Body of pancreas (tissue), 4 donors: Measurements from ENCODE around the gene AADACL4. TPM values are rescaled to one million over a fixed set of nuclear protein-coding genes. Genes with fewer than 3 reads are reported as not detected.

Experiments used
- ATAC-seq: fragments of 150-250 bp; one replicate; pipeline ENCODE4 v1.9.1; 2016
- DNase-seq, 4 donors: peaks; one replicate each; pipeline ENCODE4 v3.0.0-alpha.2; 2019
- H3K27ac ChIP-seq, 4 donors: fragments of 200-600 bp; sonication (generic); 1 replicate in 3 of 4; 2 replicates in 1 of 4; pipeline versions ENCODE4 v1.5.1 to v1.6.1; 2016 to 2019; ENCODE audit warnings: mild to moderate bottlenecking in 1 of 4, mixed read lengths in 1 of 4, moderate library complexity in 1 of 4
- H3K27me3 ChIP-seq, 2 donors: fragments of 200-600 bp; sonication (generic); one replicate each; pipeline ENCODE4 v1.6.0; 2016; ENCODE audit warnings: mild to moderate bottlenecking in 1 of 2
- H3K36me3 ChIP-seq, 2 donors: fragments of 200-600 bp; sonication (generic); replicated peaks in 1 of 2; 2 replicates each; pipeline ENCODE4 v1.5.1; 2016; ENCODE audit warnings: low read depth in 2 of 2; ENCODE audit not compliant: insufficient read depth in 1 of 2
- H3K4me1 ChIP-seq: fragments of 200-600 bp; sonication (generic); one replicate; pipeline ENCODE4 v1.6.0; 2016
- H3K4me3 ChIP-seq, 2 donors: fragments of 200-600 bp; sonication (generic); 1 replicate in 1 of 2; 2 replicates in 1 of 2; pipeline ENCODE4 v1.5.1; 2016 to 2019
- H3K9me3 ChIP-seq, 3 donors: fragments of 200-600 bp; sonication (generic); 1 replicate in 2 of 3; 2 replicates in 1 of 3; pipeline ENCODE4 v1.5.1; 2016
- POLR2A ChIP-seq, 3 donors: fragments of 450-650 bp; IDR thresholded peaks; one replicate each; pipeline ENCODE4 v1.6.1; 2016; ENCODE audit warnings: antibody characterized with exemption in 3 of 3, mild to moderate bottlenecking in 2 of 3
- WGBS, 2 donors: methylation state at CpG; one replicate each; pipeline ENCODE4 v1.1.5; 2017; 5-methylcytosine and 5-hydroxymethylcytosine counted together
- intact Hi-C: fragments of 100-400 bp; cut with DNase I; formaldehyde crosslinking; loops from one replicate; pipeline ENCODE4 v1.15.1; 2023
- total RNA-seq, 2 donors: library from RNA; depleted of rRNA; stranded (reverse); fragments of >200 nt; gene quantifications; one replicate each; pipeline ENCODE4 v1.1.0, GENCODE V29; 2016
- TF ChIP-seq, protein P1 (sequence below), 7 experiments: fragments of 450-650 bp in 4 of 7; fragments of 200-600 bp in 3 of 7; sonication (generic) in 3 of 7; IDR thresholded peaks; one replicate each; pipeline ENCODE4 v1.5.1; 2016 to 2019; ENCODE audit warnings: antibody characterized with exemption in 7 of 7

AADACL4 gene
- total RNA-seq, 2 donors from 2014 or later = not detected

- intact Hi-C loops = no loop called here
- H3K4me1 ChIP-seq = peaks cover 7% of the 10 kb centered on the region
- no peak for ATAC-seq
- no peak overlapping the region for H3K27ac ChIP-seq
- H3K27me3 ChIP-seq = no peaks in the 10 kb centered on the region
- TF ChIP-seq, protein P1, sequence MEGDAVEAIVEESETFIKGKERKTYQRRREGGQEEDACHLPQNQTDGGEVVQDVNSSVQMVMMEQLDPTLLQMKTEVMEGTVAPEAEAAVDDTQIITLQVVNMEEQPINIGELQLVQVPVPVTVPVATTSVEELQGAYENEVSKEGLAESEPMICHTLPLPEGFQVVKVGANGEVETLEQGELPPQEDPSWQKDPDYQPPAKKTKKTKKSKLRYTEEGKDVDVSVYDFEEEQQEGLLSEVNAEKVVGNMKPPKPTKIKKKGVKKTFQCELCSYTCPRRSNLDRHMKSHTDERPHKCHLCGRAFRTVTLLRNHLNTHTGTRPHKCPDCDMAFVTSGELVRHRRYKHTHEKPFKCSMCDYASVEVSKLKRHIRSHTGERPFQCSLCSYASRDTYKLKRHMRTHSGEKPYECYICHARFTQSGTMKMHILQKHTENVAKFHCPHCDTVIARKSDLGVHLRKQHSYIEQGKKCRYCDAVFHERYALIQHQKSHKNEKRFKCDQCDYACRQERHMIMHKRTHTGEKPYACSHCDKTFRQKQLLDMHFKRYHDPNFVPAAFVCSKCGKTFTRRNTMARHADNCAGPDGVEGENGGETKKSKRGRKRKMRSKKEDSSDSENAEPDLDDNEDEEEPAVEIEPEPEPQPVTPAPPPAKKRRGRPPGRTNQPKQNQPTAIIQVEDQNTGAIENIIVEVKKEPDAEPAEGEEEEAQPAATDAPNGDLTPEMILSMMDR (IDR thresholded peaks at IDR 0.05) = no peak
- TF ChIP-seq POLR2A (IDR thresholded peaks at IDR 0.05) = no peak
- no peak overlapping the region for H3K4me3 ChIP-seq
- WGBS, 2 donors = 83 to 90% methylated on average over 5 of the region's 5 CpGs
- H3K36me3 ChIP-seq = no peaks in the 10 kb centered on the region
- H3K9me3 ChIP-seq = no peaks in the 10 kb centered on the region
- DNase-seq = no peak
Observed at GRCh38 chr1:12627296-12627695, 16.6 kb upstream of the AADACL4 start.

GRCh38 chr1:12629511-12629956, 14.4 kb upstream of the AADACL4 start:
- intact Hi-C loops = no loop called here
- Histone ChIP-seq H3K4me1 (no peaks in the 10 kb centered on the region), H3K36me3 (no peaks in the 10 kb centered on the region), H3K4me3 (no peak overlapping the region), H3K27ac (no peak overlapping the region), H3K9me3 (no peaks in the 10 kb centered on the region), H3K27me3 (no peaks in the 10 kb centered on the region)
- TF ChIP-seq POLR2A (IDR thresholded peaks at IDR 0.05) = no peak
- TF ChIP-seq, protein P1 (IDR thresholded peaks at IDR 0.05) = no peak
- 73 to 79% methylated on average over 1 of the region's 1 CpG for WGBS, 2 donors
- ATAC-seq (no peak), DNase-seq (no peak)

DNA sequence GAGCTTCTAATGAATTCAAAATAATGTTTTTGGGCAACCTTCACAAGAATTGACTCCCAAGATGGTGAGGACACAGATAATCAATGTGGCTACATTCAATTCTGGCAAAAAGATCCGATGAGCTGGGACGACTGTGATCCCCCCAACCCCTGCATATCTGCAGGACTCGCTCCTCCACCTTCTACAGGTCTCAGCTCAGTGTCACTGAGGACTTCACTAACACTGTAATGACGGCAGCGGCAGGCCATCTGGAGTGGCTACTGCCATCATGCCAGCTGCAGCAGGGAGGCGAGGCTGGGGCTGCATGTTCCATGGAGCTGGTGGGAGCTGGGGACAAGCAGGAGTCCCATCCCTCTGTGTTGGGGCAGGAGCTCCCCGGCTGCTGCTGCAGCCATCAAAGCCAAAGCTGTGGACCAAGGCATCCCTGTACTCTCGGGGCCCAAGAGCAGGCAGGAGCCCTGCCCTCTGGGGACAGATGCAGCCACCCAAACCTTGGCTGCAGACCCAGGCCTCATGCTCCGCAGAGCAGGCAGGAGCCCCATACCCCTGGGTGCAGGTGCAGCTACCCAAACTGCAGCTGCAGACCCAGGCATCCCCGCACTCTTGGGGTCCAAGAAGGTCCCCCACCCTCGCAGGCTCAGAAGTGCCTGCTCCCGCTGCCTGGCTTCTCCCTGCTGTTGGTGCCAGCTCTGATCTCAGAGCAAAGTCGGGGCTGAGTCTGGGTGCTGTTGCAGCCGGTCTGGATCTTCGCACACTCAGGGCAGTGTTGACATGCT, 13.7 kb upstream of the AADACL4 start:
- no peak for DNase-seq
- no peak overlapping the region for H3K27ac ChIP-seq
- H3K27me3 ChIP-seq = no peaks in the 10 kb centered on the region
- no peaks in the 10 kb centered on the region for H3K4me1 ChIP-seq
- 81 to 86% methylated on average over 5 to 15 of the region's 15 CpGs for whole genome bisulfite sequencing, 2 donors
- no peaks in the 10 kb centered on the region for H3K9me3 ChIP-seq
- intact Hi-C loops = no loop called here
- H3K4me3 ChIP-seq = no peak overlapping the region
- ATAC-seq = no peak
- no peak for TF ChIP-seq POLR2A (IDR thresholded peaks at IDR 0.05)
- TF ChIP-seq, protein P1 (IDR thresholded peaks at IDR 0.05) = no peak
- H3K36me3 ChIP-seq = no peaks in the 10 kb centered on the region

DNA sequence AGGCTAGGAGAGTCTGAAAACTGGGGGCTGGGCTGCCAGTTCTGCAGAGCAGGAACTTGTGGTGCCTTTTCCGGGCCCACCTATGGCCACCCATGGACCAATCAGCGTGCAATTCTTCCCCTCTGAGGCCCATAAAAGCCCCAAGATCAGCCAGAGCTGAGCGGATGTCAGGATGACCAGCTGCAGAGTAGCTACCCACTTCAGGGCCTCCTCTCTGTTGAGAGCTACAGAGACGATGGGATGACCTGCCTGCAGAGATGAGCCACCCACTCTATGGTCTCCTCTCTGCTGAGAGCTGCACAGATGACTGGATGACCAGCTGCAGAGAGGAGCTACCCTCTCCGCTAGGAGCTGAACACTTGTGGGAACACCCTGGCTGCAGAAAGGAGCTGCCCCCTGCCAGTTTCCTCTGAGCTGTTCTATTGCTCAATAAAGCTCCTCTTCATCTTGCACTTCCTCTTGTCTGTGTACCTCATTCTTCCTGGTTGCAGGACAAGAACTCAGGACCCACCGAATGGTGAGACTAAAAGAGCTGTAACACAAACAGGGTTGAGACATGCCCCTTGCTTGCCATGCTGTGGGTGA, 12.8 kb upstream of the AADACL4 start:
- WGBS, 2 donors = 62 to 81% methylated on average over 2 to 6 of the region's 6 CpGs
- no peak for ATAC-seq
- TF ChIP-seq POLR2A (IDR thresholded peaks at IDR 0.05) = no peak
- TF ChIP-seq, protein P1 (IDR thresholded peaks at IDR 0.05) = no peak

More for the DNA sequence above, 12.8 kb upstream of the AADACL4 start:
- Histone ChIP-seq H3K27ac (no peak overlapping the region), H3K4me1 (peaks cover 1% of the 10 kb centered on the region), H3K4me3 (no peak overlapping the region), H3K27me3 (no peaks in the 10 kb centered on the region), H3K9me3 (no peaks in the 10 kb centered on the region), H3K36me3 (no peaks in the 10 kb centered on the region)
- intact Hi-C loops = no loop called here
- DNase-seq = peak in 1 of 4 donors; percentile 24
